NCI-H69 (cell line): ENCODE data around the gene LRIG2.
"Not testable (repeated sequence)": the region's sequence is repeated elsewhere in the genome, so short reads cannot be mapped to it uniquely, and the experiment has no call there.

ENCODE experiments used
- DNase-seq: peaks from one replicate; lab custom pipeline; 2025; lab: John Stamatoyannopoulos, UW

LRIG2 gene

DNA sequence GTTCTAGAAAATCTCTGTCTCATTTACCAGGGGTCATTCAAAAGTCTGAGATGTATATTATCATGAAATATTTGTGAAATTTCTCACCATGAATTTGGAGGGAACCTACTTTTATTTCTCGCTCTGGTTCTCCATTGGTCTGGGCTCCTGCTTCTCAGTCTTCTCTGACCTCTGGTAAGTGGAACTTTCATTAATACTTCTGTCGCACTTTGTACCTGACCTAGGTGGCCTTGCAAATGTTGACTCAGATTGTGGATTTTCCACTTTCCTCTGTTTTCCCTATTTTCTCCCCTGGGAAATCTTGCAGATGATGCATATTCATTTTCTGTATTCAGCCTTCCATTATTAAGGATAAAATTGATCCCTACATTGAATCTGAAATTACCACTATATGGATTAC is 53.2 kb downstream of the LRIG2 start:
- DNase-seq: no peak

DNA sequence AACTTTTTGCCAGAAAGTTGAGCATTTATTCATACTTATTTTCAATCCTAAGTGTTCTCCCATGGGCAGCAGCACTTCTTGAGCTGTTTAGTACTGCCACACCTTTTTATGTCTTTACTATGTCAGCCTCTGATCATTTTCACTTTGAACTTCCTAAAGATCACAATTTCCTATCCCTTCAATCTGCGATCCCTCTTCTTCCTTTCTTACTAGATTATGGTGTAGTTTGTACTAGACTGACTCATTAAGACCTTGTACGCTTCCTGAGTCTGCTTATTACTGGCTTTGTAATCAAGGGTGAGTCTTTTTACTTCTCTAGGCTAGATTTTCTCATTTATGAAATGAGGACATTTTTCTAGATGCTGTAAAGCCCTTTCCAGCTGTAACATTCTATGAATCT is 55.1 kb downstream of the LRIG2 start:
- DNase-seq: no peak

DNA sequence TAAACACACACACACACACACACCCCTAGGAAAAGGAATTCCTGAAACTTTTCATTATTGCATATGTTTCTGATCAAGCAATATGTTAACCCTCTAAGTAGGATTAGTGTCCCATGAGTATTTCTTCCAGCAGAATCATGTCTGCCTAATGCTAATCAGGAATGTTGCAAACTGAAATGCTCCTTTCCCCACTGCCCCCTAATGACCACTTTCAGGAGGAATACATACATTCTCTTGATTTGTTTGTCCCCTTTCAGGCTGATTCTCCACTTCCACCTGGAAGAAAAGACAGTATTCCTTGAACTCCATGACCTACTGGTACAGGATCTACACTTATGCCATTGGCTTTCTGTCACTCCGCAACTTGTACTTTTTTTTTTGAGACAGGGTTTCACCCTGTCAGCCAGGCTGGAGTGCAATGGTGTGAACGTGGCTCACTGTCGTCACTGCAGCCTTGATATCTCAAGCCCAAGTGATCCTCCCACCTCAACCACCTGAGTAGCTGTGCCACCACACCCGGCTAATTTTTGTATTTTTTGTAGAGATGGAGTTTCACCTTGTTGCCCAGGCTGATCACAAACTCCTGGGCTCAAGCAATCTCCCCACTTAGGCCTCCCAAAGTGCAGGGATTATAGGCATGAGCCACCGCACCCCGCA is 56.7 kb downstream of the LRIG2 start:
- no peak for DNase-seq

DNA sequence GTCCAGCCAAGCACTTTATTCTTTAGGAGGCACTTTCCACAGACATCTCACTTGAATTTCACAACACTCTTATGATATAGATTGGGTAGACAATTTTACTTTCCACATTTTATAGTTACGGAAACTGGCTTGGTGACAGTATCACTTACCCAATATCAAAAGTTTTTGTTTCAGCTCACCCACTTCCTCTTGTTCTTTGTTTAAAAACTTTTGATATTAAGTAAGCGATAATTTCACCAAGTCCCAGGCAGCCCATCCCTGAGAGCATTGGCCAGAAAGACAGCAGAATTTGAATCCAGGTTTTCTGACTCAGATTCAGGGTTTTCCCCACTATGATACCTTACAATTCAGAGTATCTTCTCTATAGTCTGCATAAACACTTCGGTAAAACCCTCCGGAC is 60.0 kb downstream of the LRIG2 start:
- DNase-seq: no peak

DNA sequence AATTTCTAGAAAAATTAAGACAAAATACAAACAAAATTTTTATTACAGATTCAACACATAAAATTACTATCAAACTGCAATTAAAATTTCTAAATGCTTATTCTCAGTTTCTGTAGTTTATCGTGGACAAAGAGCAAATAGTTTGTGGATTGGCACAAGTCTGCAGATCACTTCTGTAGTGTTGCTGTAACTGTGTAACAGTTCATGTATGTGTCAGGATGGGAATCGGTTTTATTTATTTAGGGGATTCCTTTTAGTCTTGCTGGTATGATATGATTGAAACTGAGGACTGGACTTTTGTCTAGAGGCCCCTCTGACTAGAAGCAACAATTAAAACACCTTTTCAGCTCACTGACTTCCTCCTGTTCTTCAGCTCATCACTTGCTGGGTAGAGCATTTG is 60.8 kb downstream of the LRIG2 start:
- no peak for DNase-seq

DNA sequence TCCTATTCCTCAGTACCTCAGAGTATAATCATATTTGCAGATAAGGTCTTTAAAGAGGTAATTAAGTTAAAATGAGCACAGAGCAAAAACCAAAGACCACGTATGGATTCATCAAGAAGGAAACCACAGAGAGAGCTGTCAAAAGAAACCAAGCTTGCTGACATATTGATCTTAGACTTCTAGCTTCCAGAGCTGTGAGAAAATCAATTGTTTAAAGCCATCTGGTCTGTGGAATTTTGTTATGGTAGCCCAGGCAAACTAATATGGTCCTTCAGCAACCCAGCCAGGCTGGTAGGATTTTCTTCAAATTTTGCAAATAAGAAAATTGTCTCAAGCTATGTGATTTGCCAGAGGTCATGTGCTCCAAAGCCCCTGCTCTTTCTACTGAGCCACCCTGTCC is 62.5 kb downstream of the LRIG2 start:
- DNase-seq: no peak

DNA sequence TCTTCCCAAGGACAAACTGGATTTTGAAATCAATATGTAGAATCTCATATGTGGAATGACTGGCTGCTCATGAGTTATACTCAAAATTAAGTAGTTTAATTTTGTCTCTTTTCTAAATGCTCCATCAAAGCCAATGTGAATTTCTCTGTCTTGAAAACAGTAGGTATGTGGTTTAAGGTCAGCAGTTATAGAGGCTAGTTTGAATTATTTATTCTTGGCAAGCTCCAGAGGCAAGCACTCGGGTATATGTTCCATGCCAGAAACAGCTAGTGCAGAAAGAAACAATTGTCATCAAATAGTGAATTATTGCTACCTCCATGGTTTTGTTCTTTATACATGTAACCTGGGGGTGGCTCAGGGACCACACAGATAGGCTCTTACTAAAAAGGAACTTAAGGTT is 63.5 kb downstream of the LRIG2 start:
- DNase-seq: no peak

DNA sequence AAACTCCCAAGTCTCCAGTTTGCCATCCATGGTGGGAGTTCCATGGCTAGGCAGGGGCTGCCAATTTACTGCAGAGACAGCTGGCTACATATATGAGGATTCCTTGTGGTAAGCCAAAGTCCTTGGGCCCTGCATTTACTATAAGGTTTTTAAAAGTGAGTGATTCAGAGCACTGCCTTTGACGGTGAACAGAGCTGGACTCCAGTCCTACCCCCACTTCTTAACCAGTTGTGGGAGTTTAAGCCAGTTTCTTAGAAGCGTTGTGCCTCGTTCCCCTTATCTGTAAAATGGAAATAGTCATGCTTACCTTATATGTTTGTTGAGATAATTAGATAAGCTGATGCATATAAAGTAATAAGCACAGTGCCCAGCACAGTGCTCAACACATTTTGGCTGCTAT is 64.6 kb downstream of the LRIG2 start:
- no peak for DNase-seq

DNA sequence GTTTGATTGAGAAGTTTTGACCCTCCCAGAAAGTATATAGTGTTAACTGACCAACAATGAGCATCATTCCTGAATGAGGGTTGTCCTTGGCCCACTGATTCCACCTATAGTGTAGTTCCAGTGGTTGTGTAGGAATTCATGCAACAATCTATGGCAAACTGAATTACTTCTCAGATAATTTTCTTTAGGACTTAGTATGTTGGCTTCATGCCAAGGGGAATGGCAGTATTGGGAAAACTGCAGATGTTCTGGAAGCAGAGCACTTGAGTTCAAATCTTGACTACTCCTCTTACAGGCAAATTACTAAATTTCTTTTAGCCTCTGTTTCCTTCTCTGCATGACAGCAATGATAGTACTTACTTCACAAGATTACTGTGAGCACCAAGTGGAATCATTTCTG is 65.8 kb downstream of the LRIG2 start:
- DNase-seq: no peak

DNA sequence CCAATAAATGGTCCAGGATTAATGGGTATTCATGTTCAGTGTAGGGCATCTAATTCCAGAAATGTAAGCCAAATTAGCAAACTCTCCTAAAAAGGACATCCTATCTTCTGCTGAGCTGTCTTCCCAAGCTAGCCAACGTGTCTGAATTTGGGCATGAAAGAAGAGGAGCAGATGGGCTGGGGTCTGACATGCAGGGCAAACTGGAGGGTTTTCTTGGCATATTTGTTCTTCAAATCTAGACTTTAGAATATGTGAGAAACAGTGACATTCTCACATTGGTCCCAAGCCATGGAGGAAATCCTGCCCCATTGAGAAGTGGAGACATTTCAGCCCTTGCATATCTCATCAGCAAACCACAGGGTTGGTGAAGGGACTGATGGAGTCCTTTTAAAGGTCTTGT is 67.2 kb downstream of the LRIG2 start:
- no peak for DNase-seq

DNA sequence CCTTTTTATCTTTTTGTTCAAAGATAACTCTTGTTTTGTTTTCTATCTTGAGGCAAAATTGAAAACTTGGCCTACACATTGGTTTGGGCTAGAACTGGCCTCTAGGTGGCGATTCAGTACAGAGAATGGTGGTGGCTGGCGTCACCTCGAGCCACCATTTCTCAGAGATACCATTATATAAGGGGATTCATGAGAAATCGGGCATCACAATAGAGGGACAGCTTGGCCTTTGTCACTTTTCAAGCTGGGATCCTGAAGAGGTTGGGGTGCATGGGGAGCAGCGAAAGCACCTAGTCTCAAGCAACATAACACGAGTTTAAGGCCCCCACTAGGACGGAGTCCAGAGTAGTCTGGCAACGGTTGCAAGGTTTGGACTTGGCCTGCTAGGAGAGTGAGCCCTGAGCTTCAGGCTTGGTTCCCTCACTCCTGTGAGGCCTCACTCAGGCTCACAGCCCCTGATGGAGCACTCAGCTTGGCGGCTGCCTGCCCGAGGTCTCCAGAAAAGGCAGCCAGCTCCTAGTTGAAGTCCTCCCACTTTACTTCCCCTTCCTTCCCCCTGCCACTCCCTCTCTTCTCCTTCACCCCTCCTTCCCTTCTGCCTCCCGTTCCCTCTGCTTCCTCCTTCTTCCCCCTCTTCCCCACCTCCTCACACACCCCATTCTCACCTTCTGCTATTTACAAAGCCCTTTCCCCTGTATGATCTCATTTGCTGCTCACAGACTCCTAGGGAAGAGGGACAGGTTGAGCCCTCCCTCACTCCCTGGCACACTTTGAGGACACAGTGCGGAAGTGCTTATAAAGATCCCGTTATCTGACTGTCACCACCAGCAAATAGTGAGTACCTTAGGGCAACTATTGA is 67.8 kb downstream of the LRIG2 start:
- peak; percentile 66 for DNase-seq

DNA sequence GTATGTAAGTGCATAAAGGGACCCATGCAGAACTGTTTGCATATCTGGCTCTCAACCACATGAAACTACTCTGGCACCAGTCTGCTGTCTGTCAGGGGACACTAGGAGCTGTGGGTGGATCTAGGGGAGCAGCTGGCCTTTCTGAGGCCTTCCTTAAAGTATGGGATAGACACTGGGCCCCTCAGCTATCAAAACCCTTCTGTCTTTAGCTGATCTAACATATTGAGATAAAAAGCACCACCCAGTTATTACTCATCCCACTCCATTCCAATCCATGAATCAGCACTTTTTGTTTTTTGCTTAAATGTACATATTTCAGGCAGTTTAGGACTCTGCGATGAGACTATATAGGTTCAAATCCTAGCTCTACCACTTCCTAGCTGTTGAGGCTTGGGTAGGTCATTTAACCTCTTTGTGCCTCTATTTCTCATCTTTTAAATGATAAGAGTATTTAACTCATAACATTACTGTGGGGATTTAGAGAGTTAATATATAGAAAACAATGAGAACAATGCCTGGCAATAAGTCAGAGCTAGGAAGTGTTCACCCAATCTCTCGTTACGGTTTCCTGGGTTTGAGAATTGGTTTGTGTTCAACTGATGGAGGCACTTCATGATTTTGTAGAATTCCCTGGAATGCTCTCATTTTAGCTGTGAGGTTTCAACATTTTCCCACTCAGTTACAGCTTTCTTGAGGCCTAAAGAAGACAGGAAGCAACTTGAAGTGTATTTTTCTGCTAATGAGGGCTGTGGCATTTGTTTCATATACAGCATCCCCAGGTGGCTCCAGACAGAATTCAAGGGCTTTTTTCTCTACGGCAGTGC is 68.9 kb downstream of the LRIG2 start:
- DNase-seq: peak; percentile 3

DNA sequence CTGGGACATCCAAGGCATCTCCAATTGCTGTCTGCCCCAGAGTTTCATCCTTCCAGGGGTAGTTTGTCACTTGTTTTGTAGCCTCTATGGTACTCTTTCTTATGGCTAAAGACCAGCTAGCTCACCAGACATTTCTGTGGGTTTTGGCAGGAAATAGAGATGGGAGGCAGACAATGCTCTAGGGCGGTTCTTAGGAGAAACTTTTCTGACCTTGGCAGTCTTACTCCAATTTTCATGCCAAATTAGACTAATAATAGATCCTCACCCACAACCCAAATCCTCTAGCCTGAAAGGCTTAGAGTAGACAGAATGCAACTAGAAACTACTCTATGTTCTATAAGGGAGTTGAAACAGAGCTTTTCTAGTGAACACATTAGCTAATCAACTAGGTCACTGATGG is 69.8 kb downstream of the LRIG2 start:
- DNase-seq: no peak

DNA sequence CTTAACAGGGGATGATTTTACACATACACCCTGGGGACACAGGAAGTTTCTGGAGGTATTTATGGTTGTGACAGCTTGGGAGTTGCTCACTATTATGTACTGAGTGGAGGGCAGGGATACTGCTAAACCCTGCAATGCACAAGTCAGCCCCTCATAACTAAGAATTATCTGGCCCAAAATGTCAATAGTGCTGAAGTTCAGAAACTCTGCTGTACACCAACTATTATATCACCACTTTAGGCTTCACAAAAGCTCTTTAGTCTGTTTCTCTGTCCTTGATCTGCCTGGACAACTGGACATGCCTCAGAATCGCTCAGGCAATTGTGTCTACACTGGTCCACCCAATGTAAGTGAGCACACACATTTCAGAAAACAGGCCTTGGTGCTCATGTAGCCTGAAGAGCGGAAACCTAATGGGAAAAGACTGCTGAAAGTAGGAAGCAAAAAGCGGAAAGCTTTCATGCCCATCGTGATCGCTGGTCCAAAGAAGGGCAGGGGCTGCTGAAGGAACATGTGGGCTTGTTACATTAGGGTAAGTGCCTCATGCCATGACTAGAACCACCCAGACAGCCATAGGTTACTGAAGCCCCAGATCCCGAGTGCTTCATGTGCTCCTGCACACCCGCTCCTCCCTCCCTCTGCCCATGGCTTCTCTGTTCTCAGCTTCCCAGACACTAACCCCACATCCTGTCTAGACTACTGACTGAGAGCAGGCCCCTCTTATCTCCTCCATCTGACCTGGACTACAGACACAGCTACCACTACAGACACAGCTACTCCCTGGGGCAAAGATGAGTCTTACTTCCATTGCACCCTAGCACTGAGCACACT is 73.5 kb downstream of the LRIG2 start:
- DNase-seq: peak; percentile 20

DNA sequence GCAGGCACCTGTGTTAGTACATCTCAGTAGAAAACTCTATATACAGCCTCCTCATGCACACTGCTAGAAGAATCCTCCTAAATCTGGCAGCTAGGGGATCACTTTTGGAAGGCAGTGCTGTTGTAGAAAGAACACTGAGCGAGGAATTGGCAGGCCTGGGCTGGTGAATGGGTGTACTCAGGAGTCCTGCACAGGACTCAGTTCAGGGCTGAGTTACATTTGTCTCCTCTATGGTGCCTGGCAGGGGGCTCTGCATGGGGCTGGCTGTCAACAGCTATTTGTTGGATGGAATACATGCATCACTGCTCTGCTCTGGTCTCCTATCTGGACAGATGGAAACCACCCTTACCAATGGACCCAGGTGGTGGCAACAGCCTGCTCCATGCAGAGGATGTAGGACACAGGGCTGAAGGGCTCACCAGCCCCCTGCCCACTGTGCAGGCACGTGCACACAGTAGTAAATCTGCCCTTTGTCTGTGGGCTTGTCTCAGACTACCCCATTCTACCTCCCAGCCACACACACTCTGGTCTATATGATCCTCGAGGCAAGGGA is 74.2 kb downstream of the LRIG2 start:
- DNase-seq: peak; percentile 24

DNA sequence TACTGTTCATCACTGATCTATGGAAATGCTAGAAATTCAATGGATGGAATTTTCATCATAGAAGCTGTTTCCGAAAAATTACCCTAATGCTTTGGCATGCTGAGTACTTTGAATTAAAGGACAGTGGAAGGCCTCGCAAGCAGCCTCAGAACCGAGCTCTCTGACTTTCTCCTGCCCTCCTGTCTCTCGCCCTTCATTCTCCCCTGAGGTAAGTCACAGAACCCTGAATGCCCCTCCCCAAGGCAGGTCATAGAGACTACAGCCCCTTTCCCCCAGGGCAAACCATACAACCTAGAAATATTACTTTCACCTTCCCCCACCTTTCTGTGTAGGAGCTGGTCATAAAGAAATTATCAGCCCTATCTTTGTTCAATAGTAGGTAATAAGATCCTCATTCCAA is 74.8 kb downstream of the LRIG2 start:
- DNase-seq: no peak

DNA sequence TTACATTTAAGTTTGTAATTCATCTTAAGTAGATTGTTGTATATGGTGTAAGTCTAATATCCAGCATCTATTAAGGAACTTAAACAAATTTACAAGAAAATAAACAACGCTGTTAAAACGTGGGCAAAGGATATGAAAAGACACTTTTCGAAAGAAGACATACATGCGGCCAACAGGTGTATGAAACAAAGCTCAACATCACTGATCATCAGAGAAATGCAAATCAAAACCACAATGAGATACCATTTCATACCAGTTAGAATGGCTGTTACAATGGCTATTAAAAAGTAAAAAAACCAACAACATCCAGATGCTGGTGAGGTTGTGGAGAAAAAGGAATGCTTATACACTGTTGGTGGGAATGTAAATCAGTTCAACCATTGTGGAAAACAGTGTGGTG is 77.5 kb downstream of the LRIG2 start:
- DNase-seq: not testable (repeated sequence)

DNA sequence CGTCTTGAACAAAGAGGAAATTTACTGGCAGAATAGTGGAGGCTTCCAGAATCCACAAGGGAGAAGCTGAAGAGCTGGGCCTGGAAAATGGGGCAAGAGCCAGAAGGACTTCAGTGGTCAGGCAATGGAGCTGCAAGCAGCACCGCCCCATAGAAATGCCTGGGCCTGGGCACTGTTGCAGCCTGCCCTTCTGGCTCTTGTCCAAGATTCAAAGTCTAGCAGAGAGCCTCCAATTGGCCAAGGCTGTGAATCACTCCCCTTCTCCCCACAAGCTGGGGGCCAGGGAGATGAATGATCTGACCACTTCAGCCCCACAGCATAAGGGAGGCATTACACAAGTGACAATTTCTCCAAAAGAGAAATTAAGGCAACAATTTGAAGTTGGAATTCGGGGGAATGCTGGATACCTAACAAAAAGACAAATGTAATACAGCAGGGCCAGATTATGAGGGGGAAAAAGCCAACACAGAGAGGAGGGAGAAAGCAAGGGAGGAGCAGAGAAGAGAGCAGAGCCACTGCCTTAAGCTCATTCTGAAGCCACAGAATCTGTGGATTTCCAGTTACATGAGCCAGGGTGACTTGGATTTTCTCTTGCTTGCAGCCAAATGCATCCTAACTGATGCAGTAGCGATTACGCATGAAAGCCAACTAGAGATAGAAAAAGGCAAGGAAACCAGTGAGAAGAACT is 80.3 kb downstream of the LRIG2 start:
- DNase-seq: peak; percentile 73

DNA sequence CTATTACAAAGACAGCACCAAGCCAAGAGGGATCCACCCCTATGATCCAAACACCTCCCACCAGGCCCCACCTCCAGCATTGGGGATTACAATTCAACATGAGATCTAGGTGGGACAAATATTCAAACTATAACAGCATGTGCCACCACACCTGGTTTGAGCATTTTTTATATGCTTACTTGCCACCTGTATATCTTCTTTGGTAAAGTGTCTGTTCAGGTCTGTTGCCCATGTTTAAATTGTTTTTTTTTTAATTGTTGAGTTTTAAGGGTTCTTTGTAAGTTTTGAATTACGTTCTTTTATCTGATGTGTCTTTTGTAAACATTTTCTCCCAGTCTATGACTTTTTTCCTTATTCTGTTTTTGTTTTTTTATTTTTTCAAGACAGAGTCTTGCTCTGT is 83.4 kb downstream of the LRIG2 start:
- DNase-seq: no peak

DNA sequence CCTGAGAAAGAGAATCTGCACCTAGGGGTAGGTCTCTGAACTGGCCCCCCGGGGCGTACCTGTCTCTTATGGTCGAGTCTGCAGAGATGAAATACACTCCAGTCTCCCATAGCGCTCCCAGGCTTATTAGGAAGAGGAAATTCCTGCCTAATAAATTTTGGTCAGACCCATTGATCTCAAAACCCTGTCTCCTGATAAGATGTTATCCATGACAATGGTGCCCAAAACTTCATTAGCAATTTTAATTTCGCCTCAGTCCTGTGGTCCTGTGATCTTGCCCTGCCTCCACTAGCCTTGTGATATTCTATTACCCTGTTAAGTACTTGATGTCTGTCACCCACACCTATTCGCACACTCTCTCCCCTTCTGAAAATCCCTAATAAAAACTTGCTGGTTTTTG is 85.7 kb downstream of the LRIG2 start:
- not testable (repeated sequence) for DNase-seq

DNA sequence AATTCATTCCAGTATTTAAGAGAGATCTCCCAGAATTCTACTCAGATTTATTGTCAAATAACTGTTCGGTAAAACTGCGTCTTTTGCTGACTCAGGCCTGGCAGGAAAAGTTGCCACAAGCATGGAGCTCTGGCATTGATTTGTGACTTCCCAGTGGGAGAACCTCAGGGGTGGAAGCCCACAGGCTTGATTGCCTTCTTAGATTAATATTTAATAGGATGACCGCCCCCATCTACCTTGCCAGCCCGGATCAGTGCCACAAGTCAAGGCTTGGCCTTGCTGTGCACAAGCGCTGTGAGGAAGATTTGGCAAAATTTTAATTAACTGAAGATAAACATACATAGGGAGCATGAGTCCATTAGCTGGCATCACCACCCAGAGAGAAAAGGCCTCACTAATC is 93.5 kb downstream of the LRIG2 start:
- peak; percentile 68 for DNase-seq
